ENCODE results near the gene HOXC4.

GRCh38 chr12:54029529-54030441, 23.9 kb upstream of the HOXC4 start:
- no peak for TF ChIP-seq CTCF (conservative IDR thresholded peaks at IDR 0.05)
- TF ChIP-seq ZFX (IDR thresholded peaks at IDR 0.05) = no peak
